HG02610 (cell line): Measurements from ENCODE around the gene TIMM23.

Experiments
- ATAC-seq: cut with Tn5 transposase; IDR thresholded peaks from one replicate; pipeline ENCODE4 v1.9.1; 2021; ENCODE audit warnings: mild to moderate bottlenecking, moderate library complexity; ENCODE audit not compliant: unreplicated experiment

TIMM23 gene

DNA sequence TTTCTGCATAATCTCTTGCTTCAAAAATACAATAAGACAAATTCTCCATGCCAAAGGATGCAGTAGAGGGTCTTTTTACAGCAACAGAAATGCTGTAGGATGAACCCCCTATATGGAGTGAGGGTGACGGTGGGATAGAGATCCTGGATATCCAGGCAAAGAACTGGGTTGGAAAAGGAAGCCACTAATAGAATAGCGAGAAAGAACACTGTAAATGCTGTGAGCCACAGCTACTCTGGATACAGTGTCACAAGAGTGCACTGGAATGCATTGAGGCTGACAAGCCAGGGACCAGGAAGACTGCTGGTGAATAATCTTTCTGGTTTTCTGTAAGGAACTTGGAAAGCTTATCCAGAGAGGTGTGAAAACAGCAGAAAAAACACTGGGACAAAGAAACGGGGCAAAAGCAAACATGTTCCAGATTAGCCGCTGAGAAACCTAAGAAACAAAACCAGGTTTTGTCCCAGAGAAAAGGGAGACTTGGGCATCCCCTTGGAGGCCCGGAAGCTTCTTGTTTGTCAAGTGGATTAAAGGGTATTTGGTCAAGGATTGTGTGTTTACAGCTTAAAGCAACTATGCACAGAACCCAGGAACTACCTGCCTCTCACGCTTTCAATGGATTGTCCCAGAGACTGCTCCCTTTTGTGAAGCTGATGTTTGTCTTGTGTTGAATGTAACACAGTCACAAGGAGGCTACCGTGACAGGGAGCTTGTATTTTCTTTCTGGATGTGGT lies 79.9 kb downstream of the TIMM23 start:
- no peak for ATAC-seq

DNA sequence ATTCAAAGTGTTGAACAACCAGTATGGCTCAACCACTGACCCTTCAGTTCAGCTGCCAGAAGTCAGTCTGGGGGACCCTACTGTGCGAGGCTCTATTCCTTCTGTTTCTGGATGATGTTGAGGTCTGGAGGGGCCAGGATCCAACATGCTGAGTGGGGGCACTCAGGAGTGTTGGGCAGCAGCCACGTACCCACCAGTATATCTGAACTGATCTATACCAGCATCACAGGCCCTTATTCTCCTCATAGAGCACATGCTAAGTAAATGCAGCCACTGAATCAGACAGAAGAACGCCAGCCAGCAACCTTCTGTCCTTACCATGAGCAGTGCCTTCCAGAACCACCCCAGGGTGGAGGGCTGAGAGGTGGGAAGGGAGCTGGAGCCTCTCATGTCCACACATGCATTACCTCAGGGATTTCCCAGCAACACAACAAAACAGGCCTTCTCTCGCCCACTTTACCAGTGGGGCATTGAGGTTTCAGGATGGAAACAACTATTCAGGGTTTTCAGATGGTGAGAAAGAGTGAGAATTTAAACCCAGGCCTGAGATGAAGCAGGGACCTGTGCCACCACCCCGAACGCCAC lies 80.6 kb downstream of the TIMM23 start:
- ATAC-seq = no peak
